Embryonic facial prominence (tissue), 1 donor: ENCODE measurements around the gene PPP2R2C.

Experiments used
- DNase-seq: peaks from one replicate; pipeline ENCODE4 v3.0.0-alpha.2; 2016; ENCODE audit errors: extremely low spot score

PPP2R2C gene

GRCh38 chr4:6290769-6291547 lies 181.5 kb downstream of the PPP2R2C start:
- no peak for DNase-seq

DNA sequence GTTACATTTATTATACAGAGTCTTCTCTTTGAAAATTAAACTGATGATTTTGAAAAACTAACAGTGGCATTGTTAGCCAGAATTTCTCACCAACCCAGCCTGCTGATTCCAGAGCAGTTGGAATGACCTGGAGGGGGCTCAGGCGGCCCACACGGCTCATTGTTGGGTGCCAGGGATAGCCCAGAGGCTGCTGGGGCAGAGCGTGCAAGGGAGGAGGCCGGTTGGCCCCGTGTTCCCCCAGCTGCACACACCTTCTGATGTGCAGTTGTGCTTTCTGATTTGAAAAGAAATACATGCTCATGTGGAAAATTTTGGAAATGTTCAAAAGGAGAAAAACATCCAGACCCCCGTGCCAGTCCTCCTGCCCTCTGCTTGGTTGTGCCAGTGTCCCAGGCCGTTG lies 182.2 kb downstream of the PPP2R2C start:
- DNase-seq: no peak

DNA sequence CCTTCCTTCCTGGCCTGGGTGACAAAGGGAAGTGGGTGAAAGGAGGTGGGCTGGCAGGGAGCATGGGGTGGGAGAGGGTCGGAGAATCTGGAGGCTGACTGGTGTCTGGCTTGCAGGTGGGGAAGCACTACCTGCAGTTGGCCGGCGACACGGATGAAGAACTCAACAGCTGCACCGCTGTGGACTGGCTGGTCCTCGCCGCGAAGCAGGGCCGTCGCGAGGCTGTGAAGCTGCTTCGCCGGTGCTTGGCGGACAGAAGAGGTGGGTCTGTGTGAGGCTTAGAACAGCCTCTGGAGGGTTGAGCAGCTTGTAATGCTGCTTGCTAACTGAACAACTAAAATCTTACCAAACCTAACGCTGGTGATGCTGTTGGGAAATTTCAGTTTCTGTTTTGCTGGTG lies 183.5 kb downstream of the PPP2R2C start:
- DNase-seq: no peak

DNA sequence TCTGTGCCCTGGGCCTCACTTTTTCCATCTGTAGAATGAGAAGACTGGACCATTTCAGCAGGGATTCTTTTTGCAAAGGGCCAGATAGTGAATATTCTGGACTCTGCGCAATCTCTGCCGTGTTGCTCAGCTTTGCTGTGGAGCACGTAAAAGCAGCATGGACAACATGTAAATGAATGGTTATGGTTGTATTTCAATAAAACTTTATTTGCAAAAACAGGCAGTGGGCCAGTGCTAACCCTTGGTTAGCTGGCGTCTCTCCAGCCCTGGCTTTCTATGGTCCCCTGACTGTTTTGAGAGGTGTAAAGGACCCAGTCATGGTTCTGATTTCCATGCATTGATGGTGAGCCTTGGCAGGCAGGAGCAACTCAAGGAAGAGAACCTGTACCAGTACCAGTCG lies 184.1 kb downstream of the PPP2R2C start:
- DNase-seq: no peak

DNA sequence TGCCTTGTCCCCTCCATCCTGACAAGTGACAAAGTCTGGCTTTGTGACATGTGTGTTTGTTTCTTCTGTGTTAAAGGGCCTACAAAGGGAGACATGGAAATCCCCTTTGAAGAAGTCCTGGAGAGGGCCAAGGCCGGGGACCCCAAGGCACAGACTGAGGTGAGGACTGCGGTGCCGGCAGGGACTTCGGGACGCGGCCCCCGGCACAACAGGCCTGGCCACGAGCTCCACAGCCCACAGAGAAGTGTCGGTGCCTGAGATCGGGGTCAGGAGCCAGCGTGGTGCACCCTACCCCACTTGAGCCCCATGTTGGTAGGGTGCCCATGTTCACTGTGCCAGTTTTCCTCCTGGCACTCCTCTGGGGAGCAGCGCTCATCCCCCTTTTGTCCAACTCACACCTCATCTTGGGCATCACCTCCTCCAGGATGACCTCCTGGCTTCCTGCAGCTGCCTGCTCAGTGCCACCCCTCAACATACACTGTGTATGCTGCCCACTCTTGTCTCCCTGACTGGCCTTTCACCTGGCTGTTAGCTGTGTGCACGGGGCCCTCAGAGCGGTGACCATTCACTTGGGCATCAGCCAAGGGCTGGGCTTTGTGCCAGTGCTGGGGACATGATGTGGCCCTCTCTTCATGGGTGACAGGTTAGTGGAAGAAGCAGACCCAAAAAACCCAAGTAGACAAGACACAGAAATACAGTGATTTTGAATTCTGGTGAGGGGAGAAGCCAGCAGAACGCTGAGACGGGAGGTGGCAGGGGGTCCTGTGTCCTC lies 185.2 kb downstream of the PPP2R2C start:
- no peak for DNase-seq

DNA sequence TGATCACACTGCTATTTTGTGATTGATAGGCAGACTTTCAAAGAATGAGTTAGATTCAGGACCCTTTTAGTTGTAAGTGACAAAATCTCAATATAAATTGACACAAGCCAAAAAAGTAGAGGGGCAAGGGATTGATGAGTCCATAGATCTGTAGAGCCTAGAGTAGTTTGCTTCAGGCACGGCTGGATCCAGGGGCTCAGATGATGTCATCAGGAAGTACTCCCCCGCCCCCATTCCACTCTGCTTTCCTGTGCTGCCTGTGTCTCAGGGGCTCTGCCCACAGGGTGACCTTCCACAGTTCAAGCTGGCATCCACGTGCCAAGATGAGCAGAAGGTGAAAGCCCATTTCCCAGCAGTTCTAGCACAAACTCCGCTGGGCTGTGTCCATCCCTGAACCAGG lies 189.1 kb downstream of the PPP2R2C start:
- DNase-seq: no peak

- DNase-seq: no peak
Measured at GRCh38 chr4:6282314-6282771, 190.1 kb downstream of the PPP2R2C start.

- DNase-seq: no peak
Measured at GRCh38 chr4:6281436-6282313, 190.7 kb downstream of the PPP2R2C start.

DNA sequence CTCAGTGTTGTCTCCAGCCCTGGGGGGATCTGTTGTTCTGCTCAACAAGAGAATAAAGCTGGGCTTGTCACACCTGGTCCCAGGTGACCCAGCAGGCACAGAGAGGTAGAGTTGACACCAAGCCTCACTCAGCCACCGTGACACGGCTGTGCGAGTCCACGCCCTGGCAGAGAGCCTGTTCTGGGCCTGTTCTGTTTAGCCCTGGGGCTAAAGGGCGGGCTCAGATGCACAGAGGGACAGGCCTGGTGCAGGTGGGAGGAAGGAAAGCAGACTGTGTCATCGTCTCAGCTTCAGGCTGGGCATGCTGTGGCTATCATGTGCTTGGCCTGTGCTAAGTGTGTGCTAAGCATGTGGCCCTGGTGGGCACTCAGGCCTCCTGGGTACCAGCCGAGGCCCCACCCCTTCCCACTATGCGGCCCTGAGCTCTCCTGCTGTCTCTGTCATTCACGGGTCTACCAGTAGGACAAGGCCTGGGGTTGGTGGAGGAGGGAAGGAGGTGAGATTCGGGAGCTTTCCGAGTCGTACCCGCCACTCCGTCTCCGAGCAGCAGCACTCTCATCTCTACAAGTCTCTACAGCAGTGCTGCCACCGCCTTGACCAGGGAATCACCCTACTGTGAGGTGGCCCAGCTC lies 191.9 kb downstream of the PPP2R2C start:
- no peak for DNase-seq

GRCh38 chr4:6279582-6280289 lies 192.7 kb downstream of the PPP2R2C start:
- no peak for DNase-seq

DNA sequence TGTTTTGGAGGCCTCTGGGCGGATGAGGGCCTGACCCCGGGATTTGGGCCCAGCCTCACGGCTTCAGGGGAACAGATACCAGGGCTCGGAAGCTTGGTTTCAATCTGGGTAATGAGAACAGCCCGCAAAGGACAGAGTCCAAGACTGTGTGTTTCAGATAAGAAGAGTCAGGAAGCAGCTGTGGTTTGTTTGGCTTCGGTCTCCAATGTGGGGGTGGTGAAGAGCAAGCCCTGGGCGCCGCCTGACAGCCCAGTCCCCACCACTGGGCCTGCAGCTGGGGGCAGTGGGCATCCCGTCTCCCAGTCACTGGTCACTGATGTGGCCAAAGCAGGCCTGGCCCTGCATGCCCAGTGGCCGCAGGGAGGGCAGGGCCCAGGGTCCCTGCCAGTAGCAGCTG lies 193.6 kb downstream of the PPP2R2C start:
- no peak for DNase-seq

DNA sequence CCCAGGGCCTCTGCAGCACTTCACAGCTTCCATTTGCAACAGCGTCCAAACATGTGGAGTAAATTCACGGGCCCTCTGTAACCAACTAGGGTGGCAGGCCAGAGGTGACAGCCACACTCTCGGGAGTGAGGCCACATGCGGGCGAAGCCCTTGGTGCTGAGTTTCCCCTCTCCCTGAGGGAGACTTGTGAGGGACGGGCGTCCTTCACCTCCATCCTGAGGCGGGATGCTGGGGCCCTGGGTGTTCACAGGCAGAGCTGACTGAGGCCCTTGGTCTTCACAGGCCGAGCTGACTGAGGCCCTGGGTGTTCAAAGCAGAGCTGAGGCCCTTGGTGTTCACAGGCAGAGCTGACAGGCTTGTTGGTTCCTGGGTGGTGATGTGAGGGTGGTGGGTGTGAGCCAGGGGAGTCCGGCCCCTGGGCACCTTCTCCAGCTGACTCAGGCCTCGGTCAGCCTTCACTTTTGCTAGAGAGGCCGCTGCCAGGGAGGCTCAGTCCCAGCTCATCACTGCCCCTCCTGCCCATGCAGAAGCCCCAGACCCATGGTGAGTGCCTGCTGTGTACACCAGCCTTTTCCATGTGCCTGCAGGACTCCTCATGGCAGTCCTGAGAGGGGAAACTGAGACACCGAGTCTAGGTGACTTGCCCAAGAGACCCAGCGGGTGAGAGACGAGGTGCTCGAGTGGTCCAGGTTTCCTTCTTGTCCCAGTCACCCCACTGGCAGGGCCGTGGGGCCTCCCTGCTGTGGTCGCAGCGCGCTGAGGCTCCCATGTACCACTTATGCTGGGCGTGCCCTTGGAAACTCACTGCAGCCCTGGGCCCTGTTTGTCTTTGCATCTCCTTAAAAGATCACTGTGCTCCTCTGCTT lies 194.2 kb downstream of the PPP2R2C start:
- no peak for DNase-seq

DNA sequence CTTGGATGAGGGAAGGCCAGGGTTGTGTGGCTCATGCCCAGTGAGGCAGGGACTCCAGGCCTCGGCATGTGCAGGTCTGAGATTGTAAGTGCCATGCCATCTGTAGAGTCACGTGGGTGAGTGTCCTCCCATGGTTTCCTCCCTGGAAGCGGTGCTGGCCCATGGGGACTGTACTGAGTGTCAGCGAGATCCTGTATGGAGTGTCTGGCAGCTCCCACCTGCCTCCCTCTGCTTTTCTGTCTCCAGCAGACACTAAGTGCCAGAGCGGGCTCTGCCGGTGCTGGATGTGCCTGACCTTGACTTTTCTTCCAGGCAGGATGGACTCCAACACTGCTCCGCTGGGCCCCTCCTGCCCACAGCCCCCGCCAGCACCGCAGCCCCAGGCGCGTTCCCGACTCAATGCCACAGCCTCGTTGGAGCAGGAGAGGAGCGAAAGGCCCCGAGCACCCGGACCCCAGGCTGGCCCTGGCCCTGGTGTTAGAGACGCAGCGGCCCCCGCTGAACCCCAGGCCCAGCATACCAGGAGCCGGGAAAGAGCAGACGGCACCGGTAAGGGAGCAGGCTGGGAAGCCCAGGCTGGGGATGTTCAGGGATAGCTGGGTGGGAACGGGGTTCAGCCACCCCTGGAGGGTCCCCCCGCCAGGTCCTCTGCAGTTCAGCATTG lies 195.1 kb downstream of the PPP2R2C start:
- no peak for DNase-seq

- DNase-seq: no peak
Measured at GRCh38 chr4:6275898-6276806, 196.3 kb downstream of the PPP2R2C start.

GRCh38 chr4:6275351-6275750 lies 197.1 kb downstream of the PPP2R2C start:
- DNase-seq: no peak

- DNase-seq: no peak
Measured at GRCh38 chr4:6273661-6273990, 198.8 kb downstream of the PPP2R2C start.

- no peak for DNase-seq
Measured at GRCh38 chr4:6272863-6273660, 199.4 kb downstream of the PPP2R2C start.
